GM11168 (cell line): ENCODE data around the gene MECR.
"Not testable (repeated sequence)": the region's sequence is repeated elsewhere in the genome, so short reads cannot be mapped to it uniquely, and the experiment has no call there.

Experiments
- in situ Hi-C: fragments of 300-500 bp; cut with MboI; formaldehyde crosslinking; loops from one replicate; pipeline ENCODE4 v1.12.0; 2022; ENCODE audit warnings: low sequenced_read_pairs; ENCODE audit not compliant: unreplicated experiment

MECR gene

DNA sequence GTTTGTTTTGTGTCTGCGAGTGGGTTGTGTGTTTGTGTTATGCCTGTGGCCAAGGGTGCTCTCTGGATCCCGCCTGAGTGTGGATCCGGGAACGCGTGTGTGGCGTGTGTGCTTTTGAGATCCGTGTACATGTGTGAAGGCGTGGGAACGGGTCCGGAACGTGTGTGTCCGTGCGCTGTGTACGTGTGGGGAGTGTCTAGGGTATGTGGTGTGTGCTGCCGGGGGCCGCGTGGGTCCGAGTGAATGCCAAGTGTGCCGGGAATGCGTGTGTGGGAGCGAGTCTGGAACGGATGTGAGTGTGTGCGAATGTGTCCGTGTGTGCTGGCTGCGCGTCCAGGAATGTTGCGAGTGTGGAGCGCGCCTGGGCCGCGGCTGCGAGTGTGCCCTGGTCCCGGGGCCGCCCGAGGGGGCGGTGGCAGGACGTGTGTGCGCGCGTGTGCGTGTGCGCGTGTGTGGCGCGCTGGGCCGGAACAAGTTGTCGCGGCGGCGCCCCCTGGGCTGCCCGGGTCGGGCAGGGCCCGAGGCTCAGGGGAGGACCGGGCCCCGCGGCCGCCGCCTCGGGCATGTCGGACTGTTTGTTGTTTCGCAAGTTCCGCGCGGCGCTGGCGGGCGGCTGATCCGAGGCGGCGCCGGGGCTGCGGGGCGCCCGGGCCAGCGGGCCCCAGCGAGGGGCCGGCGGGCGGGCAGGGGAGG is 6.5 kb upstream of the MECR start:
- in situ Hi-C loops: no loop called here

DNA sequence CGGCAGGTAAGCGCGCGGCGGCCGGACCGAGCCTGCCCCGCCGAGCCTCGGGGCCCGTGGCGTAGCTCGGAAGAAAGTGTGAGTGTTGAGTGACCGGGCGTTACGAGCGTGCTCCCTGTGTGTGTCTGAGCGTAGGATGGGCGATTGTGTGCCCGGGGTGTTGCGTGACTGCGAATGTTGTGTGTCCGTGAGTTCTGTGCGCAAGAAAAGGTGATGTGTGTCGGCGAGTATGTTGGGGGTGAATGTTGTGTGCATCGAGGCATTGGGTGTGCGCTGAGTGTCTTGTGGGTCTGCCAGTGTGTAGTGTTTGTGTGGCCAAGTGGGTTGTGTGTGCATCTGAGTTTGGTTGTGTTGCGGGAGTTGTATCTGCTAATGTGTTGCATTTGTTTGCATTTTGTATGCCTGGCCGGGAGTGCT is 6.0 kb upstream of the MECR start:
- in situ Hi-C loops: no loop called here

DNA sequence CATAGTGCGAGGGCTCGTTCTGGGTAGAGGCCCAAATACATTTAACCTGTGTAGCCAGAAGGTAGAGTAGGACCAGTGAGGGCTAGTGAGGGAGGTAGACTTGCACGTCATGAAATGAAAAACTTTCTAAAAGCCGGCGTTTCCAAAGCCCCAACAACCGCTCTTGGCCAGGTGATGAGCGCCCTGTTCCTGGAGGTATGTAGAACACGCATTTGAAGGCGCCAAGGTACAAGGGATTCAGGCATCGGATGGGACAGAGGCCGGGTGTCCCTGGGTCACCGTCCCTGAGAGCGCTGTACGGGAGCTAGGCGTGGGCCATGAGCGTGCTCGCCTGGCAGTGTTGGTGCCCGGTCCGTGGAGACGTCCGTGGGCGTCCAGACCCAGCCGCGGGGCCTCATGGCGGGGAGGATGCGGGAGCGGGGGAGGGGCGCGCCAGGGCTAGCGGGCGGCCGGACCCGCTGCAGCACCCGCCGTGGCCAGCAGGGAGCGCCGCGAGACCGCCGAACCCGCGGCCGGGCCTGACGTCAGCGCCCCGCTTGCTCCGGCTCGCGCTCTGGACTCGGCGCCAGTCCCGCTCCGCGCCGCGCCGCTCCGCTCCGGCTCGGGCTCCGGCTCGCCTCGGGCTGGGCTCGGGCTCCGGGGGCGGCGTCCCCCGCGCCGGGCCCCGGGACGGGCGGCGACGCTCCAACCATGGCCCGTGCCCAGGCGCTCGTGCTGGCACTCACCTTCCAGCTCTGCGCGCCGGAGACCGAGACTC is 5.4 kb upstream of the MECR start, which contains the start of gene PTPRU:
Gene PTPRU, plus strand, starts transcription at position 568 of the 757 bp plus-strand sequence. Its CDS starts 123 bp downstream, at position 691.
- in situ Hi-C loops: no loop called here

DNA sequence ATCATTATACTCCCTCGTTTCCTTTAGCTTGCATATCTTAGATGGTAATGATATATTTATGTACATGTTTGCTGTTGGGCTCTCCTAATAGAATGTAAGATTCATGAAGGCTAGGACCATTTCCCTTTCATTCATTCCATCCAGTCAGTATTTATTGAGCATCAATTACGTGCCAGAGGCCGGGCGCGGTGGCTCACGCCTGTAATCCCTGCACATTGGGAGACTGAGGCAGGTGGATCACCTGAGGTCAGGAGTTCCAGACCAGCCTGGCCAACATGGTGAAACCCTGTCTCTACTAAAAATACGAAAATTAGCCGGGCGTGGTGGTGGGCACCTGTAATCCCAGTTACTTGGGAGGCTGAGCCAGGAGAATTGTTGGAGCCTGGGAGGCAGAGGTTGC is 4.1 kb upstream of the MECR start:
- in situ Hi-C loops: not testable (repeated sequence)

DNA sequence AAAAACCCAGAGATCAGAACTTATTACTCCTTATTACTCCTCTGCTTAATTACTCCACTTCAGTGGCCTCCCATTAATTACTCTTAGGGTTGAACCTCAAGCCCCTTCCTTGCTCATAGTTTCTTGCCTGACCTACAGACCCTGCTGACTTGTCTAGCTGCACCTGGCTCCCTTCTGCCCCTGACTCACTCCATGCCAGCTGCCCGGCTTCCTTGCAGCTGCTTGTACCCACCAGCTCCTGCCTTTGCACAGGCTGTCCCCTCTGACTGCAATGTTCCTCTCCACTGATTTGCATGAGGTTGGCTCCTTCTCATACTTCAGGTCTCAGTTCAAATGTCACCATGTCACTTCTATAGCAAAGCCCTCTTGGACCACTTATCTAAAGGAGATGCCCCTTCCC is 3.7 kb upstream of the MECR start:
- in situ Hi-C loops: no loop called here

DNA sequence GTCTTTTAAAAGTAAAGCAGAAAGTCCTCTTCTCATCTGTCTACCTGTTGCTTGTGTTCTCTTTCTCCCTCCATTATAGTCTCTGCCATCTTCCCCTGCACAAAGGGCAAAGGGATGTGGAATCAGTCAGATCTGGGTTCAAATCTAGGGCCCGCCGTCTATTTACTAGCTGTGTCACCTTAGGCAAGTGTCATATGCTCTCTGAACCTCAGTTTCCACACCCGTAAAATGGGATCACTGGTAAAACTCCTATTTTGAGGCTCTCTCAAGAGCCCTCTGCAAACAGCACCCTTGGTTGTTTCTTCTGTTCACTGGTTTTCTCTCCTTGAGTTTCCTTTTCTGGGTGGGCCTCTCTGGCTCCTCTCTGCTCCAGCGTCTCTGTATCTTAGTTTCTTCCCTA is 3.0 kb upstream of the MECR start:
- in situ Hi-C loops: no loop called here

DNA sequence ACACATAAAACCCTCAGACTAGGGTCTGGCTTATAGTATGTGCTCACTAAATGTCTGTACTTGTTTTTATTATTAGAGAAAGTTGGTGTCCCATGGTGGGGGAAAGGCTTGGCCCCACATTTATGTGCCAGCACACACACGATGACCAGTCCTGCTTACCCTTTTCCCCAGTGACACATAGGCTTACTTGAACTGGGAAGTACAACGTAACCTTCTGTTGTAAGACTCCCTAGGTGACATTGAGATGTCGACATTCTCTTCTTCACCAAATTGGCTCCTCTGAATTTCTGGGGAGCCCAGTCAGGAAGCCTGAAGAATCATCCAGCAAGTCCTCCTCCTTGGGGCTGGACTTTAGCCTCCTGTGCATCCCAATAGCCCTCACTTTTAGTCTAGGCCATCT is 1.7 kb upstream of the MECR start:
- in situ Hi-C loops: no loop called here

DNA sequence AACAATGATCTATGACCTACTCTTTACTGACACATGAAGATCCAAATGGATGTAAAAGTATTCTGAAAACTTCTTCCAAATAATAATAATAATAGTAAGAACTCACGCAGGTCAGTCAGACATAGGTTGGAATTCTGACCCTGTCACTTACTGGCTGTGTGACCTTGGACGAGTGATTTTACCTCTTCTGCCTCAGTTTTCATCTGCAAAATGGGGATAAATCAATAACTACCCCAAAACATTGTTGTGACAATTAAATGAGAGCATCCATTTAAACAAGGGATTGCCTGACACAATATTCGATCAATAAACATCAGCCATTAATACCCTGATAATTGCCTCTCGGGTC is 556 bp downstream of the MECR start:
- in situ Hi-C loops: no loop called here

DNA sequence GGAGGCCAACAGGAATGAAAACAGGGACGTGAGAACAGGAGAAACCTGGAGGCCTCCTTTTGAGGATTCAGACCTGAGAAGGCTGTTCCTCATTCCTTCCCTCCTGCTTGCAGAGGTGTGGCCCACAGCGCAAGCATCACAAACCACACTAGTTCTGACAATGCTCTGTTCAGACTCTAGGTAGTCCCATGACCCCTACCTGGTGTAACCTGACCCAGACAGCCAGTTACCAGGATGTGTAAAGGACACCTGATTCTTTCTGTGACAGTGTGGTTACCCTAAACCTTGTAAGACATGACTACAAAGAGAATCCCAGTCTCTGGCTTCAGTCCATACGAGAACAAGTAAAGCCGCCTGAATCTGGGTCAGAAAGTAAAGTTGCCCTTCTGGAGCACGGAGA is 3.2 kb downstream of the MECR start:
- in situ Hi-C loops: no loop called here

DNA sequence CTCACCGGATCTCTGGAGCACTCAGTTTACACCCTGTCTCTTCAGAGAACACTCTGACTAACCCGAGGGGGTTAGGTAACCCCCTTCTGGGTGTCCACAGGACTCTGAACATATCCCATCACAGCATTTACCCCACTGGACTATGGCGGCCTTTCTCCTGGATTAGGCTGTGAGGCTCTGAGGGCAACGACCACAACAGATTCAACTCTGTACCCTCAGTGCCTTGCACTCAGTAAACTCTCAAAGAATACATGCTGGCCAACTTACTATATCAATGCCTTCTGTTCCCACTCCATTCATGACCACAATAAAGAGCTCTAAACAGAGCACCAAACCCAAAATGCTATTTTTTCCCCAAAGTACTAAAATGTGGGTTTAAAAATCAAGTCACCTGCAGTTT is 5.4 kb downstream of the MECR start:
- in situ Hi-C loops: no loop called here

DNA sequence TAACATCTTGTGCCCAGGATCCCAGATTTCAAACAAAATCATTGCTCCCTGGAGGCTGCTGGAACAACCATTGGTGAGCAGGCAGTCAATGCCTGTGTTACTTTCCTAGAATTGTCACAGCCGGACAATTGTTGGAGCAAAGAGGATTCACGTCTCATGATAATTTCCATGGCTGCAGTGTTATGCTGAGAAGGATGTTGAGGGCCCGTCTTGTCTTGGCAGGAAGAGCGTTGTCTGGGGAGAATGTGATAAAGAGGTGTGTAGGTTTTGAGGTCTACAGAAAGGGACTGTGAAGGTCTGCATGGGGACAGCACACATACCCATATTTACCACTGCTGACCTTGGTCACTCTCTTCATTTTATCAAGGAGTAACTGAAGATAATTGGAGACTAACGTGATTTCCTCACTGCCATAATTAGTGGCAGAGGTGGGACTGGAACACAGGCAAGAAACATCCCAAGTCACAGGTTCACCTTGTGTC is 6.3 kb downstream of the MECR start:
- in situ Hi-C loops: no loop called here

DNA sequence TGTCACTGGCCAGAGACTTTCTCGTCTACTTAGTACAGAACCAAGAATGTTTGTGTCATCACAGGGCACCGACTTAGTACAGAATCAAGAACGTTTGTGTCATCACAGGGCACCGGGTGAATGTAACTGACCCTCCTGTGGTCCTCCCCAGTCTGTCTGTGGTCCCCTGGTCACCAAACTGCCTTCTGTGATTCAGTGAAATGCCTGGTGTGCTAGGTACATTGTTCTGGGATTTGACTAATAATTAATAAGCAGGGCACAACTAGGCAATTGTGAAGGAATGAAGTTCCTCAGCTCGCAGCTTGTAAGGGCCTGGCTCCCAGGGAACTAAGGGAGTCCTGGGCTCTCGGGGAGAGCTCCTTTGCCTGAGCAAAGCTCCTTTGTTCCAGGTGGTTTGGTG is 7.2 kb downstream of the MECR start:
- in situ Hi-C loops: no loop called here

DNA sequence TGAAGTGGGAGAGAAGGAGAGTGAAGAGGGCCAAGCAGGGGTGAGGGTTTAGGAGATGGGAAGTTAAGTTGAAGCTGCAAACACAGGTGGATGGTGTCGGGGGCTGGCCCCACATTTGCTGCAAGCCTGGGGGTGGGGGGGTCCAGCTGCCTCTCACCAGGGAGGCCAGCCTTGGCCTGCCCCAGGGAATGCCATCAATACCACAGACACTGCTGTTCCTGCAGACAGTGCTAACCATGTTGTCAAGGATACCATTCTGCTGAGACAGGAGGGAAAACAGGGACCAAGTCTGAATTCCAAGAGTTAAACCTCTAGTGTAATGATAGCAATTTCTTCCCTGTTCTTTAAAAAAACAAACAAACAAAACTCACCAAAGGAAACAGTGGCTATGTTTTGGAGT is 8.0 kb downstream of the MECR start:
- in situ Hi-C loops: no loop called here

DNA sequence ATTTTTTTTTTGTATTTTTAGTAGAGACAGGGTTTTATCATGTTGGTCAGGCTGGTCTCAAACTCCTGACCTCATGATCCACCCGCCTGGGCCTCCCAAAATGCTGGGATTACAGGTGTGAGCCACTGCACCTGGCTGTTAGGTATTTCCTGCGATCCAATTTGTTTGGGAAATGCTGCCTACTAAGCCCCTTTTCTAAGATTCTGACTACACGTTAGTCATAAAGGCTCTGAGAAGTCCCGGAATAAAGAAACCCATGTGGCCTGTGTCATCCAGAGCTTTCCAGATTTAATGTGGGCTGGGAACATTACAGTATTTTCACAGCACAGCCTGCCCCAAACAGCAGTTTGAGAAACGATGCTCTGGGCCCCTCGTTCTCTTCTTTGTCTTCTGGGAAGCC is 8.5 kb downstream of the MECR start:
- in situ Hi-C loops: not testable (repeated sequence)

DNA sequence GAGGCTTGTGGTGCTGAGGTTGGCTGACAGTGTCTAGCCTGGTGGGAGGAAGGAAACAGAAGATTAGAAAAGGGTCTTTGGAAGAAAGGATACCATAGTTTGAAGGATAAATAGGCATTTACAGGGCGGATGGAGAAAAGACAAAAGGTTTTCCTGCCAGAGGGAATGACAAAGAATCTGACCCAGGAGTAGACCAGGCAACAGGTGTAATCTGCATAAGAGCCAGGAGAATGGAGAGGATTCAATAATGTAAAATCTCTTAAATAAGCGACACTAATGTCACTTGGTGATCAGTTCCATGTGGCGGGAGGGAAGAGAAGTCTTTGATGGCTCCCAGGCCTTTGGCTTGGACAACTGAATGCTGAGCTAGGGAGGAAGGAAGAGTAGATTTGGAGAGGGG is 9.4 kb downstream of the MECR start:
- in situ Hi-C loops: no loop called here

DNA sequence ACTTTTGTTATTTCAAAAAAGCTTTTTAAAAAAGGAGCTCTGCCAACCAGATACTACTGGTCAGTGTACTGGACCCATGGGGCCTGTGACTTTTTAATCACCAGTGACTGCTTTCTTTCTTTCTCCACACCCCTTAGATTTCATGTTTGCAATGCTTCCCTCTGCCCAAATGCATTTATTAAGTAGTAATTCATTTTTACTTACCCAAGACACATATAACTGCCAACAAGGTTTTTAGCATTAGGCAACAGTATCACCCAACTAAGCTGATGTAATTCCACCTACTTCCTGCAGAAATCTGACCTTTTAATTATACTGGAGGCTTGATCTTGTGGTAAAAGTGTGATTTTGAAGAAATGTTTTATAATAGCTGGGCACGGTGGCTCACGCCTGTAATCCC is 12.5 kb downstream of the MECR start:
- in situ Hi-C loops: no loop called here

DNA sequence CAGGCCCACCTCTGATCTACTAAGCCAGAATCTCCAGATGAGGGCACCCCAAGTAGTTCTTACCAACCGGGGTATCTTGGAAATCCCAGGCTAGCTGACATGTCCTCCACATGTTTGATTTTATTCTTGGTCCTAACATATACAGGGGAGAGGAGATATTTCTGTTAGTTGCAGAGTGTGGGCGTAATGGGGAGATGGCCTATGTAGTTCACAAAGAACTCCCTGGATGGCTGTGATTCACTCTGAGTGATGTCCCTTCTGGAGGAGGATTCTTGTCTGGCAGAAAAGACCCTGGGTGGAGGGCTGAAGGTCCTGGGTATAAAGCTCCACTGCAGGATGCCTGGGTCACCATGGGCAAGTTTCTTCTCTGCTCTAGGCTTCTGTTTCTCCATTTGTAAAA is 13.1 kb downstream of the MECR start:
- in situ Hi-C loops: no loop called here

DNA sequence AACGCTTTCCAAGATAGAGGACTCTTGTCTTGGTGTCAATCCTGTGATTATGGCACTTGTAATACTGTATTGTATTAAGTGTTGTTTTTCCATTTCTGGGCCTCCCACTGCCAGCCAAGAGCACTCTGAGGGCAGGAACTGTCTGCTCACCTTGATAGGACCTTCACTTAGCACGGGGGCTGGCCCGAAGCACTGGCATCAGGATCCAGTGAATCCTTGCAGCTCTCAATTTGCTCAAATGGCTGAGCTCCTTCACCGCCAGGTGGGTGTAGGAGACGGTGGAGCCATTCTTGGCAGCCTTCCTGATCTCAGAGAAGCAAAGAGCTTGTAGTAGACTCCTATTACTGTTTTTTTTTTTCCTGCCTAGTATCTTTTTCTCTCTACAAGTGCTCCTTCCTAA is 17.7 kb downstream of the MECR start:
- in situ Hi-C loops: no loop called here

DNA sequence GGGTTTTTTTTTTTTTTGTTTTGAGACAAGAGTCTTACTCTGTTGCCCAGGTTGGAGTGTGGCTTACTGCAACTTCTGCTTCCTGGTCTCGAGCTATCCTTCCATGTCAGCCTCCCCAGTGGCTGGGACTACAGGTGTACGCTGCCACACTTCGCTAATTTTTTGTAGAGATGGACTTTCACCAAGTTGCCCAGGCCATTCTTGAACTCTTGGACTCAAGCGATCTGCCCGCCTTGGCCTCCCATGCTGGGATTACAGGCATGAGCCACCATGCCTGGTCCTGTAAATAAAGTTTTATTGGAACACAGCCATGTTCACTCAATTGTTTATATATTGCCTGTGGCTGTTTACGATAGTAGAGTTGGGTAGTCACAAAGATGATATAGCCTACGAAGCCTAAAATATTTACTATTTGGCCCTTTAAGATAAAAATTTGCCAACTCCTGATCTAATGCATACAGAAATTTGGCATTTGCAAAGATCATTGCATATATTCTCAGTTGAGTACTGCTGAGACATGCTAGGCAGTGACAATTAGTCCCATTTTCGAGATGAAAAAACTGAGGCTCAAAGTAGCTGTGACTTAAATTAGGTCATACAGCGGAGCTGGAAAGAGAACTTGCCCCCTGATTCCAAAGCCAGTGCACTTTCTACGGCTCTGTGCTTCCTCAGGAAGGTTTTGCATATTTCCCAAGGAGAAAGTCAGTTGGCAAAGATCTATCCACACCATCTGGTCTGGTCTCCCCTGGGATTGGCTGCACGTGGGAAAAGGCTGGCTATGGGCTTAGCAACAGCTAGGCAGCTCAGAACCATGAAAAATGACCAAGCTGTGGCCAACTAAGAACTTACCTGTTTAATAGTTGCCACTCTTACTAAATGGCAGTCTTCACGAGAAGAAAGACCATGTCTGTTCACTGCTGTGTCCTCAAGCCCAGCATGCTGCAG is 19.4 kb downstream of the MECR start:
- in situ Hi-C loops: no loop called here

DNA sequence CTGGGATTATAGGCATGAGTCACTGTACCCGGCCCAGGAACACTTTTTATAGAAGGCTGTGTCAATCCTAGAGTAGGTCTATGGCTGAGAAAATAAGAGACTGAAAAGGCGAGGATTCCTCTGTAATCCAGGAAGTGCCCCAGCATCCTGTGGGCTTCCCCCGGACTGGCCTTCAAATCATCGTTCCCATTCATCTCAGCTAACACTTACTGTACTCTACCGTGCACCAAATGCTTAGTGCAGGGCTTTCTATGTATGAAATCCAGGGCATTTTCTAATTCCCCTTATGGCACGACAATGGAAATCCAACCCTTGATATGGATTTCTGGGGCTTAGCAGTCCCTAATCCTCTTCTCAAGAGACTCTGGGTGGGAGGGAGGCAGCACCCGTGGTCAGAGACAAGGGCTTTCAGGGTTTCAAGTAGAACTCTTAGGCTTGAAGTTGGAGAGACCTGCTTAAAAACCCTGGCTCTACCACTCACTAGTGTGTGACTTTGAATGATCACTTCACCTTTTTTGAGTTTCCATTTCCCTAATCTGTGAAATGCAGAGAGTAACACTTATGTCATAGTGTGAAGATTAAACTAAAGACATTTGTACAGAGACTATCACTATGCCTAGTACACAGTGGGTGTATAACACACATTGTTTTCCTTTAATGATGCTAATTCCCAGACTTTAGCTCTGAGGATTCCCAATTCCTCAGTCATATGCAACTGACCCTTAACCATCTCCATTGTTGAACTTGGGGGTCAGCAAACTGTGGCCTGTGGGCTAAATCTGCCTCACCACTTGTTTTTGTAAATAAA is 20.3 kb downstream of the MECR start:
- in situ Hi-C loops: no loop called here
